Common myeloid progenitor, CD34-positive (primary cell): ENCODE data around the gene MEGF6.
A peak's percentile ranks its signal among the peaks of the same experiment; 100 is the strongest.
"Not testable (repeated sequence)": the region's sequence is repeated elsewhere in the genome, so short reads cannot be mapped to it uniquely, and the experiment has no call there.

Source experiments
- CTCF ChIA-PET: fragments of 350-600 bp; sonication (Branson Sonifier 250); formaldehyde crosslinking; loops from one replicate; lab custom pipeline; 2021; ENCODE audit warnings: antibody characterized with exemption; lab: Charles Lee
- POLR2A ChIA-PET: fragments of 350-600 bp; sonication (Branson Sonifier 250); formaldehyde crosslinking; loops from one replicate; lab custom pipeline; 2021; ENCODE audit warnings: antibody characterized with exemption; lab: Charles Lee
- DNase-seq, 3 donors: peaks; one replicate each; pipeline versions ENCODE4 v3.0.0 to v3.0.0-alpha.2; 2013
- H3K27ac ChIP-seq, 2 experiments: 1 replicate in 1 of 2; 2 replicates in 1 of 2; pipeline ENCODE4 v1.7.0; 2013; ENCODE audit warnings: inconsistent platforms in 2 of 2, low read length in 2 of 2, mild to moderate bottlenecking in 2 of 2, low read depth in 1 of 2, moderate library complexity in 1 of 2; ENCODE audit not compliant: severe bottlenecking in 2 of 2, insufficient read depth in 1 of 2, poor library complexity in 1 of 2
- H3K27me3 ChIP-seq, 5 experiments: replicated peaks in 2 of 5; 1 replicate in 3 of 5; 2 replicates in 2 of 5; pipeline versions ENCODE4 v1.6.1 to v1.7.0; 2013; ENCODE audit warnings: low read length in 4 of 5, mild to moderate bottlenecking in 2 of 5, moderate library complexity in 2 of 5, inconsistent platforms in 1 of 5; ENCODE audit not compliant: insufficient read depth in 5 of 5, control insufficient read depth in 4 of 5
- H3K36me3 ChIP-seq, 4 experiments: 1 replicate in 2 of 4; 2 replicates in 2 of 4; pipeline versions ENCODE4 v1.6.1 to v1.7.0; 2013; ENCODE audit warnings: low read length in 3 of 4, control low read depth in 1 of 4, mild to moderate bottlenecking in 1 of 4; ENCODE audit not compliant: control insufficient read depth in 4 of 4, insufficient read depth in 4 of 4
- H3K4me1 ChIP-seq, 4 experiments: 1 replicate in 3 of 4; 2 replicates in 1 of 4; pipeline versions ENCODE4 v1.6.1 to v1.7.1; 2013; ENCODE audit warnings: low read length in 3 of 4, mild to moderate bottlenecking in 3 of 4, control low read depth in 1 of 4, inconsistent platforms in 1 of 4, moderate library complexity in 1 of 4; ENCODE audit not compliant: control insufficient read depth in 4 of 4, insufficient read depth in 4 of 4; ENCODE audit errors: control extremely low read depth in 1 of 4
- H3K4me3 ChIP-seq, 7 experiments: 1 replicate in 4 of 7; 2 replicates in 3 of 7; pipeline versions ENCODE4 v1.5.1 to v1.7.0; 2013; ENCODE audit warnings: mild to moderate bottlenecking in 7 of 7, low read length in 6 of 7, moderate library complexity in 6 of 7, inconsistent platforms in 2 of 7, low read depth in 2 of 7, control low read depth in 1 of 7; ENCODE audit not compliant: insufficient read depth in 4 of 7, control insufficient read depth in 1 of 7; ENCODE audit errors: extremely low read depth in 1 of 7
- H3K9me3 ChIP-seq, 5 experiments: 1 replicate in 4 of 5; 2 replicates in 1 of 5; pipeline versions ENCODE4 v1.6.1 to v1.7.1; 2013; ENCODE audit warnings: low read length in 4 of 5, mild to moderate bottlenecking in 2 of 5, inconsistent platforms in 1 of 5, low read depth in 1 of 5, moderate library complexity in 1 of 5; ENCODE audit not compliant: control insufficient read depth in 4 of 5, insufficient read depth in 2 of 5; ENCODE audit errors: control extremely low read depth in 1 of 5
- WGBS: methylation state at CpG from one replicate; pipeline ENCODE4 v1.1.5; 2013; ENCODE audit not compliant: insufficient coverage; 5-methylcytosine and 5-hydroxymethylcytosine counted together

MEGF6 gene

GRCh38 chr1:3622102-3622501 lies 10.8 kb upstream of the MEGF6 start:
- WGBS = 90% methylated on average over 6 of the region's 9 CpGs
- DNase-seq, H3K36me3 ChIP-seq, H3K27me3 ChIP-seq, H3K9me3 ChIP-seq, H3K27ac ChIP-seq, POLR2A ChIA-PET, H3K4me3 ChIP-seq: not testable (repeated sequence)
- H3K4me1 ChIP-seq = peaks cover 3 to 41% (median 35%) of the 10 kb centered on the region in 4 experiments
- CTCF ChIA-PET = interaction anchor here (0.7 to 6.4 kb wide), 6 partner anchors 14 to 133 kb away, joined by 3 to 63 read pairs (median 4); no protein-coding TSS in a partner anchor

GRCh38 chr1:3621151-3621671 lies 9.9 kb upstream of the MEGF6 start:
- POLR2A ChIA-PET, H3K4me3 ChIP-seq, H3K27me3 ChIP-seq, H3K27ac ChIP-seq, DNase-seq, H3K9me3 ChIP-seq, H3K36me3 ChIP-seq: not testable (repeated sequence)
- CTCF ChIA-PET = interaction anchor here (0.6 to 6.4 kb wide), 10 partner anchors 13 to 785 kb away, joined by 4 to 63 read pairs (median 4); no protein-coding TSS in a partner anchor
- H3K4me1 ChIP-seq = peaks cover 3 to 41% (median 35%) of the 10 kb centered on the region in 4 experiments
- 43% methylated on average over 1 of the region's 15 CpGs for WGBS

- no peak overlapping the region for H3K4me3 ChIP-seq
- CTCF ChIA-PET = interaction anchor here (1.0 to 6.4 kb wide), 12 partner anchors 9 to 168 kb away, joined by 3 to 63 read pairs (median 5); no protein-coding TSS in a partner anchor
- H3K9me3 ChIP-seq = no peaks in the 10 kb centered on the region
- POLR2A ChIA-PET = no interaction called here
- H3K4me1 ChIP-seq = peaks cover 0 to 38% (median 32%) of the 10 kb centered on the region in 4 experiments
- no peak overlapping the region for H3K27ac ChIP-seq
- H3K27me3 ChIP-seq = no peaks in the 10 kb centered on the region
- H3K36me3 ChIP-seq = no peaks in the 10 kb centered on the region
- no peak for DNase-seq
- WGBS = 95% methylated on average over 10 of the region's 12 CpGs
These were observed 9.4 kb upstream of the MEGF6 start for GRCh38 chr1:3620708-3621107.

- H3K36me3 ChIP-seq = no peaks in the 10 kb centered on the region
- 0% methylated on average over 9 of the region's 21 CpGs for WGBS
- H3K9me3 ChIP-seq = no peaks in the 10 kb centered on the region
- H3K27me3 ChIP-seq = no peaks in the 10 kb centered on the region
- no peak overlapping the region for H3K27ac ChIP-seq
- ChIA-PET POLR2A (interaction anchor here (0.6 to 1.3 kb wide), 3 partner anchors 32 to 276 kb away, joined by 3 to 5 read pairs (median 3); no protein-coding TSS in a partner anchor), CTCF (interaction anchor here (0.6 to 6.4 kb wide), 10 partner anchors 9 to 1797 kb away, joined by 3 to 63 read pairs (median 7); partner anchors contain the start of gene MEGF6)
- DNase-seq = peak; percentile 90 to 95 (median 94)
- peak overlapping the region in 3 of 7 experiments; percentile 22 to 54 (median 35) for H3K4me3 ChIP-seq
- peaks cover 0 to 32% (median 25%) of the 10 kb centered on the region in 4 experiments for H3K4me1 ChIP-seq
These were observed 7.8 kb upstream of the MEGF6 start for GRCh38 chr1:3618881-3619671.

- Histone ChIP-seq H3K4me3 (no peak overlapping the region), H3K27me3 (no peaks in the 10 kb centered on the region), H3K36me3 (no peaks in the 10 kb centered on the region), H3K27ac (no peak overlapping the region), H3K4me1 (peaks cover 0 to 26% (median 20%) of the 10 kb centered on the region in 4 experiments), H3K9me3 (no peaks in the 10 kb centered on the region)
- POLR2A ChIA-PET = interaction anchor here (0.7 kb wide), 1 partner anchor 275 kb away, joined by 3 read pairs; no protein-coding TSS in a partner anchor
- WGBS = 23% methylated on average over 8 of the region's 9 CpGs
- peak in 2 of 3 donors; percentile 54 to 68 for DNase-seq
- CTCF ChIA-PET = interaction anchor here (0.9 to 6.4 kb wide), 8 partner anchors 8 to 165 kb away, joined by 3 to 63 read pairs (median 7); partner anchors contain the start of gene MEGF6
These were observed 7.2 kb upstream of the MEGF6 start for GRCh38 chr1:3618531-3618880.

GRCh38 chr1:3617806-3618345 lies 6.6 kb upstream of the MEGF6 start:
- ChIA-PET POLR2A (no interaction called here), CTCF (interaction anchor here (1.0 to 1.4 kb wide), 2 partner anchors 7 to 62 kb away, joined by 5 to 6 read pairs; partner anchors contain the start of gene MEGF6)
- H3K4me1 ChIP-seq = peaks cover 0 to 23% (median 16%) of the 10 kb centered on the region in 4 experiments
- DNase-seq = no peak
- no peaks in the 10 kb centered on the region for H3K36me3 ChIP-seq
- H3K9me3 ChIP-seq = no peaks in the 10 kb centered on the region
- H3K27ac ChIP-seq = no peak overlapping the region
- no peaks in the 10 kb centered on the region for H3K27me3 ChIP-seq
- 97% methylated on average over 15 of the region's 18 CpGs for WGBS
- no peak overlapping the region for H3K4me3 ChIP-seq
